Renal cortex interstitium (tissue), 11 donors: ENCODE measurements around the gene RALY. TPM values are rescaled to one million over a fixed set of nuclear protein-coding genes. Genes with fewer than 3 reads are reported as not detected.
"Not testable (repeated sequence)": the region's sequence is repeated elsewhere in the genome, so short reads cannot be mapped to it uniquely, and the experiment has no call there.

Experiments
- DNase-seq, 11 donors: peaks; one replicate each; pipeline ENCODE4 v3.0.0-alpha.2; 2013; ENCODE audit warnings: low read depth in 9 of 11, low spot score in 4 of 11; ENCODE audit errors: extremely low read depth in 1 of 11
- polyA plus RNA-seq, 3 donors: library from polyadenylated mRNA; unstranded; fragments of 120-200 nt; gene quantifications; one replicate each; pipeline ENCODE4 v1.2.1, GENCODE V29; 2013; ENCODE audit not compliant: insufficient read length in 3 of 3

RALY gene
- polyA plus RNA-seq, 3 donors = 135 to 205 (median 167) TPM

GRCh38 chr20:34006619-34007018, 12.9 kb downstream of the RALY start:
- DNase-seq = no peak

- no peak for DNase-seq
Measured at GRCh38 chr20:34008477-34008876, 14.8 kb downstream of the RALY start.

GRCh38 chr20:34010405-34010931, 16.8 kb downstream of the RALY start:
- DNase-seq = no peak

- no peak for DNase-seq
Measured at GRCh38 chr20:34011275-34011674, 17.6 kb downstream of the RALY start.

- no peak for DNase-seq
Measured at GRCh38 chr20:34012330-34012729, 18.6 kb downstream of the RALY start.

GRCh38 chr20:34012735-34013134, 19.0 kb downstream of the RALY start:
- no peak for DNase-seq

- DNase-seq = no peak
Measured at GRCh38 chr20:34013554-34013953, 19.8 kb downstream of the RALY start.

GRCh38 chr20:34014878-34015277, 21.2 kb downstream of the RALY start:
- no peak for DNase-seq

- no peak for DNase-seq
Measured at GRCh38 chr20:34015401-34016335, 22.0 kb downstream of the RALY start.

- no peak for DNase-seq
Measured at GRCh38 chr20:34016736-34017135, 23.0 kb downstream of the RALY start.

- DNase-seq = no peak
Measured at GRCh38 chr20:34017610-34018009, 23.9 kb downstream of the RALY start.

- DNase-seq = no peak
Measured at GRCh38 chr20:34018166-34018565, 24.5 kb downstream of the RALY start.

- DNase-seq = no peak
Measured at GRCh38 chr20:34022151-34022838, 28.6 kb downstream of the RALY start.

GRCh38 chr20:34022839-34023234, 29.1 kb downstream of the RALY start:
- DNase-seq = no peak

- peak in 1 of 11 donors; percentile 53 for DNase-seq
Measured at GRCh38 chr20:34023937-34024722, 30.4 kb downstream of the RALY start.

GRCh38 chr20:34024723-34025351, 31.1 kb downstream of the RALY start:
- DNase-seq = no peak

GRCh38 chr20:34028013-34028412, 34.3 kb downstream of the RALY start:
- not testable (repeated sequence) for DNase-seq

GRCh38 chr20:34029415-34029814, 35.7 kb downstream of the RALY start:
- DNase-seq = no peak

GRCh38 chr20:34030456-34030855, 36.7 kb downstream of the RALY start:
- DNase-seq = no peak
